Stomach (tissue), 4 donors: ENCODE results near the gene ATF7.

Experiments
- EP300 ChIP-seq: sonication (generic); formaldehyde crosslinking; IDR thresholded peaks from one replicate; pipeline ENCODE4 v1.6.1; 2017; ENCODE audit warnings: antibody characterized with exemption
- POLR2A ChIP-seq, 4 donors: fragments of 450-650 bp; IDR thresholded peaks; one replicate each; pipeline ENCODE4 v1.6.1; 2016; ENCODE audit warnings: antibody characterized with exemption in 4 of 4, control low read depth in 2 of 4, mild to moderate bottlenecking in 1 of 4, moderate library complexity in 1 of 4
- POLR2AphosphoS5 ChIP-seq, 3 donors: sonication (generic); formaldehyde crosslinking; IDR thresholded peaks; one replicate each; pipeline ENCODE4 v1.6.1; 2016; ENCODE audit warnings: antibody characterized with exemption in 3 of 3
- TF ChIP-seq, protein P1 (sequence below), 7 experiments: fragments of 450-650 bp in 4 of 7; fragments of 200-600 bp in 3 of 7; sonication (generic) in 3 of 7; IDR thresholded peaks; one replicate each; pipeline ENCODE4 v1.5.1; 2016 to 2019; ENCODE audit warnings: antibody characterized with exemption in 7 of 7, control low read depth in 2 of 7, mild to moderate bottlenecking in 1 of 7

DNA sequence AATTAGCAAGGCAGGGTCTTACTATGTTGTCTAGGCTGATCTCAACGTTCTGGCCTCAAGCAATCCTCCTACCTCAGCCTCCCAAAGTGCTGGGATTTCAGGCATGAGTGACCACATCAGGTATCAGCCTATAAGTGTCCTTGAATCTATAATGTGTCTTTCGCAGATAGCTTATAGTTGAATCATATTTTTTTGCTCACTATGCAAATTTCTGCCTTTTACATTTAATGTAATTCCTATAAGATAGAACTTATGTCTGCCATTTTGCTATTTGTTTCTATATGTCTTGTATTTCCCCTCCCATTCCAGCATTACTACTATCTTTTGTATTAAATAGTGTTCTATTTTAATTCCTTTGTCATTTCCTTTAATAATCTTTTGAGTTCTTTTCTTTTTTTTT is 10.5 kb upstream of the ATF7 start:
- TF ChIP-seq POLR2A (IDR thresholded peaks at IDR 0.05): no peak
- TF ChIP-seq, protein P1, sequence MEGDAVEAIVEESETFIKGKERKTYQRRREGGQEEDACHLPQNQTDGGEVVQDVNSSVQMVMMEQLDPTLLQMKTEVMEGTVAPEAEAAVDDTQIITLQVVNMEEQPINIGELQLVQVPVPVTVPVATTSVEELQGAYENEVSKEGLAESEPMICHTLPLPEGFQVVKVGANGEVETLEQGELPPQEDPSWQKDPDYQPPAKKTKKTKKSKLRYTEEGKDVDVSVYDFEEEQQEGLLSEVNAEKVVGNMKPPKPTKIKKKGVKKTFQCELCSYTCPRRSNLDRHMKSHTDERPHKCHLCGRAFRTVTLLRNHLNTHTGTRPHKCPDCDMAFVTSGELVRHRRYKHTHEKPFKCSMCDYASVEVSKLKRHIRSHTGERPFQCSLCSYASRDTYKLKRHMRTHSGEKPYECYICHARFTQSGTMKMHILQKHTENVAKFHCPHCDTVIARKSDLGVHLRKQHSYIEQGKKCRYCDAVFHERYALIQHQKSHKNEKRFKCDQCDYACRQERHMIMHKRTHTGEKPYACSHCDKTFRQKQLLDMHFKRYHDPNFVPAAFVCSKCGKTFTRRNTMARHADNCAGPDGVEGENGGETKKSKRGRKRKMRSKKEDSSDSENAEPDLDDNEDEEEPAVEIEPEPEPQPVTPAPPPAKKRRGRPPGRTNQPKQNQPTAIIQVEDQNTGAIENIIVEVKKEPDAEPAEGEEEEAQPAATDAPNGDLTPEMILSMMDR (IDR thresholded peaks at IDR 0.05): no peak
- TF ChIP-seq POLR2AphosphoS5 (IDR thresholded peaks at IDR 0.05): no peak
- TF ChIP-seq EP300: no peak
